ENCODE measurements around the gene CDH23.

- no peak for TF ChIP-seq ATF3 (IDR thresholded peaks at IDR 0.05; ENCODE audit: borderline replicate concordance, extremely low read depth, low read depth, low read length)
- no peak for TF ChIP-seq ESRRA (IDR thresholded peaks at IDR 0.05; ENCODE audit: low read length)
- no peak for TF ChIP-seq NKRF (conservative IDR thresholded peaks at IDR 0.05)
- TF ChIP-seq MTA3 (IDR thresholded peaks at IDR 0.05; ENCODE audit: borderline replicate concordance, low read length) = no peak
- TF ChIP-seq ETV6 (conservative IDR thresholded peaks at IDR 0.05 in 1 of 2, IDR thresholded peaks at IDR 0.05 in 1 of 2; ENCODE audit: borderline replicate concordance in 1 of 2, low read depth in 1 of 2) = no peak
- no peak for TF ChIP-seq BCL3 (IDR thresholded peaks at IDR 0.05; ENCODE audit: borderline replicate concordance, insufficient read depth, low read depth, low read length, poor library complexity, severe bottlenecking)
- no peak for TF ChIP-seq NR2C2 (IDR thresholded peaks at IDR 0.05; ENCODE audit: borderline replicate concordance, control insufficient read depth, insufficient read length, low read depth)
- TF ChIP-seq POLR2AphosphoS5 (IDR thresholded peaks at IDR 0.05; ENCODE audit: low read length) = no peak
- TF ChIP-seq POLR2A (IDR thresholded peaks at IDR 0.05; ENCODE audit: low read depth, low read length) = no peak
- no peak for TF ChIP-seq NRF1 (conservative IDR thresholded peaks at IDR 0.05; ENCODE audit: low read depth, low read length)
- no peak for TF ChIP-seq EZH2 (IDR thresholded peaks at IDR 0.05; ENCODE audit: borderline replicate concordance, control insufficient read depth, low read depth, low read length)
- TF ChIP-seq RAD21 (IDR thresholded peaks at IDR 0.05; ENCODE audit: insufficient read depth, low read depth, low read length) = no peak
- TF ChIP-seq ZBTB11 (CRISPR knock-in tag; IDR thresholded peaks at IDR 0.05) = no peak
- TF ChIP-seq ATF7 (IDR thresholded peaks at IDR 0.05; ENCODE audit: low read depth) = no peak
Observed at GRCh38 chr10:71348850-71349249, 47.9 kb upstream of the CDH23 start.

All from GM12878 (cell line).